ENCODE data around the gene MSL1.
"Not testable (repeated sequence)": the region's sequence is repeated elsewhere in the genome, so short reads cannot be mapped to it uniquely, and the experiment has no call there.

Gene MSL1

DNA sequence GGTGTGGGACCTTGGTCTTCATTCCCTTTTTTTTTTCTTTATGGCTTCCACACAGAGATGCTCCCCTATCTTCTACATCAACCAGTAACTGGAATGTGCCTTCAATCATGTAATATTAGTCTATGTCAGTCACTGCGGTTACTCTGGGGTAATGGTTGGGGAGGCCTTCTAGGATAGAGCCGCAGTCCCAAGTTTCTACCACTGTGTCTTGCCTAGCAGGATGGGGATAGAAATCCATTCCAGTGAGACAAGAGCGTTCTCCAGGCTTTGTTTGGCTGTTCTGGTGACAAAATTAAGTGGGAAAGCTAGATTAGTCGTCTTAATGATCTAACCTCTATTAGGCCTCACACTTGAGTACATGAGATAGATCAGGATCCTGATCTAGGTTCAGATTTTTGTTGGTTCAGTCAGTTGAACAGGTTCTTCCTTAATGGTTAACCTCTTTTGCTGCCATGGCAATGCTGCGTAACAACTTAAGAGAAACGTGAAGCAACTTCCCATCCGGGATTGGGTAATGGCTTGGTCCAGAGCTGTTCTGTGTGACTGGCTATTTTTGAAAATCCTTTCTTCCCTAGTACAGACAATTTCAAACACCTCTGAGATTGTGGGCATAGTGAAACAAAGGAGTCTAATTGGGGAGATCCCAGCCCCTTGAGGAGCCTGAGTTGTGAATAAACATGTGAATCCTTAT lies 8.7 kb downstream of the MSL1 start:
- DNase-seq (ENCODE audit: low read depth): no peak

DNA sequence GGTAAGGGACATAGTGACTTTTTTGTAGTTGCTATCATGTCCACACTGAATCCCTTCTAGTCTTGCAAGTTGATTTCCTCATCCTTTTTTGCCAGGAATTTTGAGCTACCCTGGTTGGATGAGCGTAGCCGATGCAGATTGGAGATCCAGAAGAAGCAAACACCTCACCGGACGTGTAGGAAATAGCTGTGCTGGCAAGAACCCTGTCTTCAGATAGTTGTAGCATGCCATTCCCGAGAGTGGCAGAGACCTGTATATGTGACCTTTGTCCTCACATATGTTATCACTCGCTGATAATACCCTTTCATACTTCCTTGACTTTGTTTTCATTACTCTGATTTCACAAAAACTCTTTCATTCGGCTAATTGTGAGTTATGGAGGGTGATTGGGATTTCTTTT lies 12.4 kb downstream of the MSL1 start:
- no peak for DNase-seq (ENCODE audit: low read depth)

DNA sequence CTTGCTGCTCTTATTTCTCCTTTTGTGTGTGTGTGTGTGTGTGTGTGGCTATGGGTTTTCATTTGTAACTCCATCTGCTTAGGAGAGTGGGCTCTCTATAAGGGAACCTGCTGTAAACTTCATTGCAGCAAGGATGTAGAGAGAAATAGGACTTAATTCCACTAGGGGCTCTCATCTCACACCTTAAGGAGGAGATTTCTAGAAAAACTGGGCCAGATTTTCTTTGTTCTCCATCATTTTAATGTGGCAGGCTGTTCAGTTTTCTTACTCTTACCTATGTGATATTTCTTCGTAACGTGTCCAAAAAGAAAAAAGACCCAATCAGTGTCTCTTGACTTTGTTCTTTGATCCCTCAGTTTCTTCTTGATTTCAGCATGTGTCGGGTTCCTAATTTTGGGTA lies 14.0 kb downstream of the MSL1 start:
- DNase-seq (ENCODE audit: low read depth): no peak

DNA sequence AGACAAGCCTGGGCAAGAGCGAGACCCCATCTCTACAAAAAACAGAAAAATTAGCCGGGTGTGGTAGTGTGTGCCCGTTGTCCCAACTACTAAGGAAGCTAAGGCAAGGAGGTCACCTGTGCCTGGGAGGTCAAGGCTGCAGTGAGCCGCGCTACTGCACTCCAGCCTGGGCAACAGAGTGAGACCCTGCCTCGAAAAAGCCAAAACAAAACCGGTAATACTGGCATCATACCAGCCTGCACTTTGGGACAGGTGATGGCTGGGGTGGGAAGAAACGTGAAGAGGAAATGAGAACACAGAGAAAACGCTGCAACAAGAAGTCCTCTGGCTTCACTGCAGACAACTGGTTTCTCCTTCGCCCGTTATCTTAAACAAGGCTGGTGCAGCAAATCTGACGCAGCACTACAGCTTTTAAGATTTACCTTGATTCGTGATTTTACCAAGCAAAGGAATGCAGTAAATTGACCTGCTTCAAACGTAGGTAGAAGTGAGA lies 17.8 kb downstream of the MSL1 start:
- DNase-seq (ENCODE audit: low read depth): no peak

DNA sequence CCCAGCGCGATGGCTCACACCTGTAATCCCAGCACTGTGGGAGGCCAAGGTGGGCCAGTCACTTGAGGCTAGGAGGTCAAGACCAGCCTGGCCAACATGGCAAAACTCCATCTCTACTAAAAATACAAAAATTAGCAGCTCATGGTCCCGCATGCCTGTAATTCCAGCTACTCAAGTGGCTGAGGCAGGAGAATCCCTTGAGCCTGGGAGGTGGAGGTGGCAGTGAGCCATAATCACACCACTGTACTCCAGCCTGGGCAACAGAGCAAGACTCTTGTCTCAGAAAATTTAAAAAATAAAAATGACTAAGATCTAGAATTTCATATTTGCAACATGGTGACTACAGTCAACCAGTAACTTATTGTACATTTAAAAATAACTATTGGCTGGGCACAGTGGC lies 21.4 kb downstream of the MSL1 start:
- not testable (repeated sequence) for DNase-seq (ENCODE audit: low read depth)

DNA sequence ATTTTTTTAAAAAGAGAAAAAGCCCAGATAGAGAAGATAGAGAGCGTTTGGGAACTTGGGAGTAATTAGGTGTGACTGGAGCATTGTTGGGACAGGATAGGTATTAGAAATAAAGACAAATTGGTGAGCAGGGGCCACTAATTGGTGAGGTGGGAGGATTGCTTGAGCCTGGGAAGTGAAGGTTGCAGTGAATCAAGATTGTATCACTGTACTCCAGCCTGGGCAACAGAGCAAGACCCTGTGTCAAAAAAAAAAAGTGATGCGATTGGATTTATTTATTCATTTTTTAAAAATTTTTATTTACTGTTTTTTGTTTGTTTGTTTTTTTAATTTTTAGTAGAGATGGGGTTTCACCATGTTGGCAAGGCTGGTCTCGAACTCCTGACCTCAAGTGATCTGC lies 23.7 kb downstream of the MSL1 start:
- no peak for DNase-seq (ENCODE audit: low read depth)

DNA sequence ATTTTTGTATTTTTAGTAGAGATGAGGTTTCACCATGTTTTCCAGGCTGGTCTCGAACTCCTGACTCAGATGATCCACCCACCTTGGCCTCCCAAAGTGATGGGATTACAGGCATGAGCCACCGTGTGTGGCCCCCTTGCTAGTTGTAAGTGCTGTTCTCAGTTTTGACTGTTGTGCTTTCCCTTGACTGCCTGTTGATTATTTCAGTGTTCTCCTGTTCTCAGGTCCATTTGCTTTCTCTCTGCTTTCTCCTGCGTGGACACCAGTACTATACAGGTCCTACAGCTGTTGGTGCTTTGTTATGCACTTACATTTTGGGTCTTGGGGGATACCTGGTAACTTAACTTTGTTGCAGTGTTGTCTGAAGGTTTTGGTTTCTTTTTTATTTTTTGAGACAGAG lies 26.8 kb downstream of the MSL1 start:
- DNase-seq (ENCODE audit: low read depth): no peak

DNA sequence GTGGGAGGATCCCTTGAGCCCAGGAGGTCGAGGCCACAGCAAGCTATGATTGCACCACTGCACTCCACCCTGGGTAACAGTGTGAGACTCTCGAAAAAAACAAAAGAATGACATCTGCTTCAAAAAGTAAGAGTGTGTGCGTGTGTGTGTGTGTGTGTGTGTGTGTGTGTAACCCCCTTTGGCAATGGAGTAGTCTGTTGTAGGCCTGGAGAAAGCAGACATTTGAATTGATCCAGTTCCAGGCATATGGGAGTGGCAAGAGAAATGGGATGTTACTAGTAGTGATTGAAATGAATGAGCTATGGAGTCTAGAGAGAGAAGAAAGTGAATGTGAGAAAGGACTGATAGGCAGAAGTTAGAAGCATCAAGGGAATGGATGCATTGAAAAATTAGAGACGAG lies 28.5 kb downstream of the MSL1 start:
- DNase-seq (ENCODE audit: low read depth): no peak

DNA sequence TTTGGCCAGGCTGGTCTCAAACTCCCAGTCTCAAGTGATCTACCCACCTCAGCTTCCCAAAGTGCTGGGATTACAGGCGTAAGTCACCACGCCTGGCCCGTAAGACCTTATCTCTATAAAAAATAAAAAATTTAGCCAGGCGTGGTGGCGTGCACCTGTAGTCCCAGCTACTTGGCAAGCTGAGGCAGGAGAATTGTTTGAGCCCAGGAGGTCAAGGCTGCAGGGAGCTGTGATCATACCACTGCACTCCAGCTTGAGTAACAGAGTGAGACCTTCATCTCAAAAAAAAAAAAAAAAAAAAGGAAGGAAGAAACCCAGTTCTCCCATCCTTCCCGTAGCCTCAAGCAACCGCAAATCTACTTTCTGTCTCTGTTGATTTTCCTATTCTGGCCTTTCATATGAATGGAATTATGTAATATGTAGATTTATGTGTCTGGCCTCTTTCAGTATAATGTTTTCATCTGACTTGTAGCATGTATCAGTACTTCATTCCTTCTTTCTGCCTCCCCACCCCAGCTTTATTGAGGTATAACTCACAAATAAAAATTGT lies 29.7 kb downstream of the MSL1 start:
- no peak for DNase-seq (ENCODE audit: low read depth)

DNA sequence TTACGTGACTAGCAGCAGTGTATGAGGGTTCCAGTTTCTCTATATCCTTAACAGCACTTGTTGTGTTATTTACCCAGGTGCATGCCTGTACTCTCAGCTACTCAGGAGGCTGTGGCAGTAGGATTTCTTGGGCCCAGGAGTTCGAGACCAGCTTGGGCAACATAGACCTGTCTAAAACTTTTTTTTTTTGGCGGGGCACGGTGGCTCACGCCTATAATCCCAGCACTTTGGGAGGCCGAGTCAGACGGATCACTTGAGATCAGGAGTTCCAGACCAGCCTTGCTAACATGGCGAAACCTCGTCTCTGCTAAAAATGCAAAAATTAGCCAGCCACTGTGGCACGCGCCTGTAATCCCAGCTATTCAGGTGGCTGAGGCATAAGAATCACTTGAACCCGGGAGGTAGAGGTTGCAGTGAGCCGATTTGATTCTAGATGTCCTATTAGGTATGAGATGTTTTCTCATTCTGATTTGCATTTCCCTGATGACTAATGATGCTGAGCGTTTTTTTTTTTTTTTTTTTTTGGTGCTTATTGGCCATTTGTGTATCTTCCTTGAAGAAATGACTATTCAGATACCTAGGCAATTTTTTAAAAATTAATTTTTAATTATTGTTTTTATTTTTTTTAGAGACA lies 31.9 kb downstream of the MSL1 start:
- no peak for DNase-seq (ENCODE audit: low read depth)

DNA sequence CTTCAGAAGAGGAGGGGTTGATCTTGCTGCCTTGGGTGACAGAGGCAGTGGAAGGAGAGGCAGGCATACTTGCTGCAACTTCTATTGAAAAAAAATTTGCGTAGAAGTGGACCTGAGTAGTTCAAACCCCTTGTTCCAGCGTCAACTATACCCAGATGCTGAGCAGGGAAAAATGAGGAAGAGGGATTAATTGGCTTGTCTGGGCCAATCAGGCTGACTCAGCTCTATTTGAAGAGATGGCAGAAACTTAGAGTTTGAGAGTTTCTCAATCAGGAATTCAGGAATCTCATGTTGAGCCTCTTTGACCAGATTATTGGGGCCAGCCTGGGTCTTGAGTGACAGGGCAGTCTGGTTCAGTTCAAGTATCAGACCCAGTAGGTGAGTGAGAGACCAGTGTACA lies 36.2 kb downstream of the MSL1 start:
- no peak for DNase-seq (ENCODE audit: low read depth)

DNA sequence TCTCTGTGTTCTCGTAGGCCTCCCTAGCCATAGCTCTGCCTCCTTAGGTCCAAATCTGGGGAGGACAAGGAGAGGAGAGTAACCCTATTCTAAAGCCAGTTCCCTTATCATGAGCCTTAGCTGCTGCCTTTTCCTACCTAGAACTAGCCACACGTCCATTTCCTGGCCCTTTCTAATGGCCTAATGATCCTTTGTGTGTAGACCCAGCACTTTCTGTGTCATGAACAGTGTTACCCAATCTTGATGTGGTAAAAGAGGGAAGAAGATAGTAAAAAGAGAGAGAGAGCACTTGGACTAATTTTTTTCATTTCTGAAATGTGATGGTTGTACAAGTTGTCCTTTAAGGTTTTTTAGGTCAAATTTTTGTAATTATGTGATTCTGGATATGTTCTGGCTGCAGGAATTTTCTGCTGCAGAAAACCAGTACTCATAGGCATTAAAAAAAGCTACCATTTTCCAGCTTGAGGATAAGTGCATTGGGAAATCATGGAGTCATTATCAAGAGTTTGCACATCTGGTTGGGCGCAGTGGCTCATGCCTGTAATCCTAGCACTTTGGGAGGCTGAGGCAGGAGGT lies 36.8 kb downstream of the MSL1 start:
- DNase-seq (ENCODE audit: low read depth): no peak

DNA sequence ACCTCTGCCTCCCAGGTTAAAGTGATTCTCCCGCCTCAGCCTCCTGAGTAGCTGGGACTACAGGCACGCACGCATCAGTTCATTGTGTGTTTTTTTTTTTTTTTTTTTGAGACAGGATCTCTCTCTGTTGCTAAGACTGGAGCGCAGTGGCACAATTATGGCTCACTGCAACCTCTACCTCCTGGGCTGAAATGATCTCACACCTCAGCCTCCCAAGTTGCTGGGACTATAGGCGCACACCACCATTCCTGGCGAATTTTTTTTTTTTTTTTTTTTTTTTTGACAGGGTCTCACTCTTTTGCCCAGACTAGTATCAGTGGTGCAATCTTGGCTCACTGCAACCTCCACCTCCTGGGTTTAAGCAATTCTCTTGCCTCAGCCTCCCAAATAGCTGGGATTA lies 37.7 kb downstream of the MSL1 start:
- DNase-seq (ENCODE audit: low read depth): no peak

DNA sequence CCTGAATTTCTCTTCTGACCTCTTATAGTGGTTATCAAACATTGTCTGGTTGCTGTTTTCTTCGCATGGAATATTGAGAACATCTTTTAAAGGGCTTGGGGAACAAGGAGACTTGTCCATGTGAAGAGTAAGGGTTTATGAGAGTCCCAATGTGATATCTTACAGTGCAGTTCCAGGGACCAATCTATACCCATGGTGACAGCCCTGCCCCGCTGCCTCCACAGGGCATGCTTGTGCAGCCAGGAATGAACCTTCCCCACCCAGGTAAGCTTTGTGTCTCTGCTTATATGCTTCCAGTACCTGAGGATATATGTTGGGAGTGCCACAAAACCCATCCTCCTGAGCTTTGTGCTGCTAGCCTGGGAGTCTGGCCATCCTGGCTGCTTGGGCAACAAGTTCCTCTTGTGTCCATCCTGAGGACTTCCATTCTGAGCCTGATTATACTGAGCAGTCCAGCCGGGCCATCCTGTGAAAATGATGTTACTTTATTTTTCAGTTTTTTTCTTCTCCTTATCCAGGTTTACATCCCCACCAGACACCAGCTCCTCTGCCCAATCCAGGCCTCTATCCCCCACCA lies 46.0 kb downstream of the MSL1 start:
- DNase-seq (ENCODE audit: low read depth): no peak

DNA sequence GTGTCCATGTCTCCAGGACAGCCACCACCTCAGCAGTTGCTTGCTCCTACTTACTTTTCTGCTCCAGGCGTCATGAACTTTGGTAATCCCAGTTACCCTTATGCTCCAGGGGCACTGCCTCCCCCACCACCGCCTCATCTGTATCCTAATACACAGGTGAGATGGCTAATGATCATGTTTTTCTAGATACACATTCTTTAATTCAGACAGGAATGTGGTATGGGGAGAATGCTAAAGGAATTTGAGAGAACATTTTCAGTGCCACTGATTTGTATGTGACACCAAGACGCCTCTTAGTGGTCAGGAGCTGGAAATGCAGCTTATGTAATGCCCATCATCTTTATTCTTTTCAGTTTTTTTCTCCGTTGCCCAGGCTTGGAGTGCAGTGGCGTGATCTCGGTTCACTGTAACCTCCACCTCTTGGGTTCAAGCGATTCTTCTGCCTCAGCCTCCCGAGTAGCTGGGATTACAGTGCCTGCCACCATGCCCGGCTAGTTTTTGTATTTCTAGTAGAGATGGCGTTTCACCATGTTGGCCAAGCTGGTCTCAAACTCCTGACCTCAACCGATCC lies 46.6 kb downstream of the MSL1 start:
- DNase-seq (ENCODE audit: low read depth): peak; percentile 35

DNA sequence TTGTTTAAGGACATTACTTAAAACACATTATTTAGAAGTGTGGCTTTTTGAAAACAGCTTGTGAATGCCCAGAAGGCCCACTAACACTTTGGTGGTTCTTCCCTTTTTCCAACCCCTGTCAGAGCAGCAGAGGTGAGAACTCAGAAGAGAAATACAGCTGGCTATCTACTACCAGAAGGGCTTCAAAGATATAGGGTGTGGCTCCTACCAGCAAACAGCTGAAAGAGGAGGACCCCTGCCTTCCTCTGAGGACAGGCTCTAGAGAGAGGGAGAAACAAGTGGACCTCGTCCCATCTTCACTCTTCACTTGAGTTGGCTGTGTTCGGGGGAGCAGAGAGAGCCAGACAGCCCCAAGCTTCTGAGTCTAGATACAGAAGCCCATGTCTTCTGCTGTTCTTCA lies 48.6 kb downstream of the MSL1 start:
- DNase-seq (ENCODE audit: low read depth): no peak

DNA sequence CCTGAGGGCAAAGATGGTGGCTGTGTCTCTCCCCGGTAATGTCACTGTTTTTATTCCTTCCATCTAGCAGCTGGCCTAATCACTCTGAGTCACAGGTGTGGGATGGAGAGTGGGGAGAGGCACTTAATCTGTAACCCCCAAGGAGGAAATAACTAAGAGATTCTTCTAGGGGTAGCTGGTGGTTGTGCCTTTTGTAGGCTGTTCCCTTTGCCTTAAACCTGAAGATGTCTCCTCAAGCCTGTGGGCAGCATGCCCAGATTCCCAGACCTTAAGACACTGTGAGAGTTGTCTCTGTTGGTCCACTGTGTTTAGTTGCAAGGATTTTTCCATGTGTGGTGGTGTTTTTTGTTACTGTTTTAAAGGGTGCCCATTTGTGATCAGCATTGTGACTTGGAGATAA lies 50.0 kb downstream of the MSL1 start:
- no peak for DNase-seq (ENCODE audit: low read depth)

DNA sequence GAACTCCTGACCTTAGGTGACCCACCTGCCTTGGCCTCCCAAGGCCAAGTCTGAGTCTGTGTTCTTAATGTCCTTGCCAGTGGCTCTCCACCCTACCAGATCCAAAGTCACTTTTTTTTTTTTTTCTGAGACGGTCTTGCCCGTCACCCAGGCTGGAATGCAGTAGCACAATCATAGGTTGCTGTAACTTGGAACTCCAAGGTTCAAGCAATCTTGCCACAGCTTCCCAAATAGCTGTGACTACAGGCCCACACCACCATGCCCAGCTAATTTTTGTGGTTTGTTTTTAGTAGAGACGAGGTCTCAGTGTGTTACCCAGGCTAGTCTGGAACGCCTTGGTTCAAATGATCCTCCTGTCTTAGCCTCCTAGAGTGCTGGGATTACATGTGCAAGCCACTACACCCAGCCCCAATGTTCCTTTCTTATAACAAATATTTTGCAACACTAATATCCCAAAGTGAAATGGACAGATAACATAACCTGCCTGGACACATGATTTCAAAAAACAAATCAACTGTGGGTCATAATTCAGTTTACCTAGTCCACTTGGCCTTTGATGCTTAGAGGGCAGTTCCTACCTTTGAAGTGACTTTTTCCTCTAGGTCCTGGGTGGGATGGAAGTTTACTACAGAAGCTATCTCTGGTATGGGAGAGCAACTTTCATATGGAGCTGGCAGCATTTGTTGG lies 51.5 kb downstream of the MSL1 start:
- DNase-seq (ENCODE audit: low read depth): no peak

DNA sequence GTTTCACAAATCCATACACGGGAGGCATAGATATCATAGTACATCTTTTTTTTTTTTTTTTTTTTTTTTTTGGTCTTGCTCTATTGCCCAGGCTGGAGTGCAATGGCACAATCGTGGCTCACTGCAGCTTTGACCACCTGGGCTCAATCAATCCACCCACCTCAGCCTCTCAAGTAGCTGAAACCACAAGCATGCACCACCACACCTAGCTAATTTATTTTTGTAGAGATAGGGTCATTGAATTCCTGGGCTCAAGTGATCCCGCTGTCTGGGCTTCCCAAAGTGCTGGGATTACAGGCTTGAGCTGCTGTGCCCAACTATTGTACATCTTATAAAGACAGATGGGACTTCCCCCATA lies 52.0 kb downstream of the MSL1 start:
- DNase-seq (ENCODE audit: low read depth): no peak

DNA sequence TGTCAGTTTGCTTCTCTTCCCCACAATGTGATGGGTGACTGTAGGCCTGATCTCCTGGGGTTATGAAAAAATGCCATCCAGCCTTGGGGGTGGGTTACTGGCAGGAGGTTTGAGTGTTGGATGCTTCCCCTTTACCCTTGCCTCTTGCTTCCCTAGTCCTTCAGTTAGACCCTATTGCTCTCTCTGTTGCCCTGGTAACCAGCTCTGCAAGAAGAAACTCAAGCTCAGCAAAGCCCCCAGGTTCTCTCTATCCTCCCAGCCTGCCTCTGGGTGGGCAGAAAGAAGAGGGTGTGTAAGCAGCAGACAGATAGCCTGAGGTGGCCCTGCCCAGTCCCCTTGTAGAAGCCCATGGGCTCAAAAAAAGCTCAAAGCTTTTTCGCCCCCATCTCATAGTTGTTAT lies 52.7 kb downstream of the MSL1 start:
- no peak for DNase-seq (ENCODE audit: low read depth)

DNA sequence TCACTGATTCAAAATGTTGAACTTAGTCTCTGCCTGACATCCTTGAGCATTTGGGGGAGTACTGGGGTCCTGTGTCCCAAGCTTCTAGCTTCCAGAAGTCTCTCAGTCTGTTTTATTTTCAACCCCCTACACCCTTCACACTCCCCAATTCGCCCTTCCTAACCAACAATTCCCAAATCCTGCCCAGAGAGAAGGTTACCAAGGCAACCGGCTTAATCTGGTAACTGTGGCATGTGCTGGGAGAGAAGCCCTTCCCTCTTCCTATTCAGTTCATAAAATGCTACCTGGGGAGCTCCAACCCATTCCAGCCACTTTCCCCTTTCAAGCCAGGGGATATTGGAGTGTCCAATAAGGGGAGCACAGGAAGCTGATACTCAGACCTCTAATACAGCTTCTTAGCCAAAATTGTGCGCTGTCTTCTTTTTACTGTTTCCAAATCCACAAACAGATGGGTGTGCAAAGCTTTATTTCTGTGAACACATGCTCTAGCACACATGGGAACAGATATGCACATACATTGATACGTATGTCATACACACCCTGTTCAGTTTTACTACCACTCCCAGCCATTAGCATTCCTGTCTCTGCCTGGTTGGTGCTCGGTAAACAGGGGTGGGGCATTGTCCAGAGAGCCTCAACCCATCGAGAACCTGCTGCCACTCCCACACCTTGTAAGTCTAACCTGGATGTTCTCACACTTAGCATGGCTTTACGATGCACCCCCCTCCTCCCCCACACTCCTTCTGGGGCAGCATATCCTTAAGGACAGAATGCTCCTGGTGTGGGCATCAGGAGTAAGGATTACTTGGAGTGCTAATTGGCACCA lies 54.4 kb downstream of the MSL1 start:
- DNase-seq (ENCODE audit: low read depth): no peak
